Activated naive CD8-positive, alpha-beta T cell treated with anti-CD3 and anti-CD28 coated beads, Interleukin-2, amount 50 U/mL, for 24 hours (primary cell): ENCODE results near the gene TARS1.

ENCODE experiments used
- ATAC-seq: fragments of 150-1000 bp; cut with Tn5 transposase; one replicate; pipeline ENCODE4 v1.10.0; 2021
- DNase-seq: peaks from one replicate; pipeline ENCODE4 v3.0.0; 2021
- H3K27ac Mint-ChIP-seq: one replicate; pipeline ENCODE4 v1.8.0; 2021; ENCODE audit warnings: mild to moderate bottlenecking, mixed read lengths
- H3K27me3 Mint-ChIP-seq: one replicate; pipeline ENCODE4 v1.8.0; 2021; ENCODE audit warnings: mixed read lengths
- H3K36me3 Mint-ChIP-seq: one replicate; pipeline ENCODE4 v1.8.0; 2021; ENCODE audit warnings: low read depth, mixed read lengths
- H3K4me1 Mint-ChIP-seq: one replicate; pipeline ENCODE4 v1.8.0; 2021; ENCODE audit warnings: mixed read lengths
- H3K4me3 Mint-ChIP-seq: one replicate; pipeline ENCODE4 v1.8.0; 2021; ENCODE audit warnings: mild to moderate bottlenecking, moderate library complexity, mixed read lengths
- H3K9me3 Mint-ChIP-seq: one replicate; pipeline ENCODE4 v1.8.0; 2021; ENCODE audit warnings: mixed read lengths

TARS1 gene

GRCh38 chr5:33440482-33441240 lies at the start of gene TARS1:
Gene TARS1, plus strand, starts transcription at chr5:33440965. Its CDS starts 122 bp downstream, at chr5:33441087.
- H3K9me3 Mint-ChIP-seq, result no peaks in the 10 kb centered on the region
- no peaks in the 10 kb centered on the region for H3K27me3 Mint-ChIP-seq
- DNase-seq, result peak; percentile 93
- peaks cover 21% of the 10 kb centered on the region for H3K36me3 Mint-ChIP-seq
- no peak within 1 kb of the TSS for H3K4me3 Mint-ChIP-seq
- H3K4me1 Mint-ChIP-seq, result peaks cover 33% of the 10 kb centered on the region
- no peak within 1 kb of the TSS for H3K27ac Mint-ChIP-seq
- peak; percentile 97 for ATAC-seq

DNA sequence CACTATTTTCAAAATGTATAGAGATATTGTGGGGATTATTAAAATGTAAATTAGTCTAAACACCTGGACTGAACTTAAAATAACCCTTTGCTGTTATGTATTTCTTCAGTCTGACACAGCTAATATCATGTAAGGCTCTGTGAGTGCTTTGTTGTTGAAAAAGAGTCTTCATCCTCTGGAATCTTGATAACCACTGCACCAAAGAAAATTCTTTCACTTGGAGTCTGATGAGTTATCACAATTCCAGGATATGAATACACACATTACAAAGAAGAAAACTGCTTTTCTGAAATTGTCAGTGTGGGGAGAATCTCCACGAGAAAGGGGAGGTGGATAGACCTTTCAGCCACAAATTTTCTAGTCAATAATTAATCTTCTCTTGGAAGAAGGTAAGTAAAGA lies 42.3 kb upstream of the TARS1 start:
- Mint-ChIP-seq H3K4me3 (no peak overlapping the region), H3K27me3 (peaks cover 2% of the 10 kb centered on the region), H3K9me3 (peaks cover 7% of the 10 kb centered on the region), H3K27ac (no peak overlapping the region), H3K36me3 (no peaks in the 10 kb centered on the region), H3K4me1 (no peaks in the 10 kb centered on the region)
- no peak for DNase-seq
- no peak for ATAC-seq

DNA sequence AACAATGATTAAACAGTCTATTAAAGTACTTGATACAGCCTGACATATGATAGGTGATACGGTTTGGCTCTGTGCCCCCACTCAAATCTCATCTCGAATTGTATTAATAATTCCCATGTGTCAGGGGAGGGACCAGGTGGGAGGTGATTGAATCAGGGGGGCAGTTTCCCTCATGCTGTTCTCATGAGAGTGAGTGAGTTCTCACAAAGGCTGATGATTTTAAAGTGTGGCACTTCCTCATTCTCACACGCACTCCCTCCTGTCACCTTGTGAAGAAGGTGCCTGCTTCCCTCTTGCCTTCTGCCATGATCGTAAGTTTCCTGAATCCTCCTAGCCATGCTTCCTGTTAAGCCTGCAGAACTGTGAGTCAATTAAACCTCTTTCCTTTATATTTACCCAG lies 40.1 kb upstream of the TARS1 start:
- ATAC-seq (no peak), DNase-seq (no peak)
- H3K27ac Mint-ChIP-seq, result no peak overlapping the region
- H3K36me3 Mint-ChIP-seq, result no peaks in the 10 kb centered on the region
- H3K4me3 Mint-ChIP-seq, result no peak overlapping the region
- H3K4me1 Mint-ChIP-seq, result no peaks in the 10 kb centered on the region
- H3K9me3 Mint-ChIP-seq, result no peaks in the 10 kb centered on the region
- H3K27me3 Mint-ChIP-seq, result peaks cover 2% of the 10 kb centered on the region

DNA sequence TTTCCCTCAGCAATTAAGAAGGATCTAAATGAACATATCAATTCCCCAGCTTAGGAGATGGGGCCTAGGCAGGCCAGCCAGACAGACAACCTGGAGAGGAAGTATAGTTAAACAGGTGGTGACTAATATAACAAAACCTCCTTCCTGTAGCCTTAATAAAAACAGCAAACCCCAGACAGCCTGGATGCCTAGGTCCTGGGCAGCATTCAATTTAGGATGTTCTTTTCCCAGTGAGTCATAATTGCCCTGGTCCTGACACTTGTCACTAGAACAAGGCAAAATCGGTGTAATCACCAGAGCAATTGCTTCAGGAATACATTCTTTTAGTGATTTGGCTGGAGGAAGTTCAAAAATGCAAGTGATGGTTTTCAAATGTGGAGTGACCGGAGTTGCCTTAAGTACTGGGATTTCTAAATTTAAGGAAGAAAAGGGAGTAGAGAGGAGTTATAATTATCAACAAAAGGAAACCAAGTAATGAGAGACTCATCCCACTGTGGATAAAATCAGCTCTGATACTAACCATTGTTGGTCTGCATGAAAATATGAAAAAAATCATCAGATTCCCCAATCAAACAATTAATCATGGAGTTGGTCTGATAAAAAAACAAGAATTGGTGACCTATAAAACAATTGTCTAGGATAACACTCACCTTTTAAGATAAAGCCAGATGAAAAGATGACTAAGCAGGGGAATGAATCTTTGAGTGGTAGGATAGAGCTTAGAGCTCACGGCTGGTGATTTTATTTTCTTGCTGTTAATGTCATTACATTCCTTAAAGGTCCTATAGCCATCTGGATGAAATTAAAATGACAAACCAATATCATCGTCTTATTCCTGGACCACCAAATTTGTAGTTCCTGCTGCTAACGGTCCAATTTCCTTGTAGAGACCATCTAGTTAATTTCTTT lies 39.0 kb upstream of the TARS1 start:
- Mint-ChIP-seq H3K27me3 (peaks cover 2% of the 10 kb centered on the region), H3K27ac (no peak overlapping the region), H3K36me3 (no peaks in the 10 kb centered on the region), H3K4me1 (no peaks in the 10 kb centered on the region), H3K4me3 (no peak overlapping the region), H3K9me3 (no peaks in the 10 kb centered on the region)
- ATAC-seq (no peak), DNase-seq (no peak)

- H3K4me3 Mint-ChIP-seq, result no peak overlapping the region
- no peaks in the 10 kb centered on the region for H3K36me3 Mint-ChIP-seq
- H3K9me3 Mint-ChIP-seq, result no peaks in the 10 kb centered on the region
- H3K4me1 Mint-ChIP-seq, result no peaks in the 10 kb centered on the region
- no peak for ATAC-seq
- no peak overlapping the region for H3K27ac Mint-ChIP-seq
- DNase-seq, result no peak
- H3K27me3 Mint-ChIP-seq, result peaks cover 2% of the 10 kb centered on the region
Observed at GRCh38 chr5:33403187-33403586, 37.6 kb upstream of the TARS1 start.

GRCh38 chr5:33408816-33409215 lies 31.9 kb upstream of the TARS1 start:
- DNase-seq (no peak), ATAC-seq (no peak)
- Mint-ChIP-seq H3K9me3 (no peaks in the 10 kb centered on the region), H3K27ac (no peak overlapping the region), H3K36me3 (no peaks in the 10 kb centered on the region), H3K4me3 (no peak overlapping the region), H3K4me1 (no peaks in the 10 kb centered on the region), H3K27me3 (peaks cover 6% of the 10 kb centered on the region)

- no peaks in the 10 kb centered on the region for H3K4me1 Mint-ChIP-seq
- no peaks in the 10 kb centered on the region for H3K9me3 Mint-ChIP-seq
- H3K27me3 Mint-ChIP-seq, result peaks cover 6% of the 10 kb centered on the region
- H3K4me3 Mint-ChIP-seq, result no peak overlapping the region
- DNase-seq (no peak), ATAC-seq (no peak)
- no peaks in the 10 kb centered on the region for H3K36me3 Mint-ChIP-seq
- H3K27ac Mint-ChIP-seq, result no peak overlapping the region
Observed at GRCh38 chr5:33409435-33410170, 31.2 kb upstream of the TARS1 start.

DNA sequence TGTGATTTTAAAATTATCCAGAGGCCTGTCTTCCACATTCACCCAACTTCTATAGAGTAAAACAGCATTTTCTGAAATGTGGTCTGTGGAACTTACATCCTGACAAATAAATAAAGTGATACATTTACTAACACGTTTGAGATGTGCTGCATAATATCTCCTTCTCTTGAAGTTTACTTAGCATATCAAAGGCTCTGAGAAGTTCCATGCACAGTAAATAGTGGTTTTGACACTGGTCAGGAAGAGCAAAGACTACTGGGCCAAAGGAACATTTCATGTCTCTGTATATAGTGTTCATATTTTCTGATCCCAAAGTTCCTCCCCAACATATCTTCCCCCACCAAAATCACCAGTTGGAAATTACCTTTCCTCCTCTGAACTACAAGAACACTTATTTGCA lies 30.5 kb upstream of the TARS1 start:
- no peak overlapping the region for H3K4me3 Mint-ChIP-seq
- peaks cover 9% of the 10 kb centered on the region for H3K27me3 Mint-ChIP-seq
- no peak for ATAC-seq
- H3K9me3 Mint-ChIP-seq, result no peaks in the 10 kb centered on the region
- no peaks in the 10 kb centered on the region for H3K36me3 Mint-ChIP-seq
- no peak overlapping the region for H3K27ac Mint-ChIP-seq
- no peak for DNase-seq
- H3K4me1 Mint-ChIP-seq, result no peaks in the 10 kb centered on the region

DNA sequence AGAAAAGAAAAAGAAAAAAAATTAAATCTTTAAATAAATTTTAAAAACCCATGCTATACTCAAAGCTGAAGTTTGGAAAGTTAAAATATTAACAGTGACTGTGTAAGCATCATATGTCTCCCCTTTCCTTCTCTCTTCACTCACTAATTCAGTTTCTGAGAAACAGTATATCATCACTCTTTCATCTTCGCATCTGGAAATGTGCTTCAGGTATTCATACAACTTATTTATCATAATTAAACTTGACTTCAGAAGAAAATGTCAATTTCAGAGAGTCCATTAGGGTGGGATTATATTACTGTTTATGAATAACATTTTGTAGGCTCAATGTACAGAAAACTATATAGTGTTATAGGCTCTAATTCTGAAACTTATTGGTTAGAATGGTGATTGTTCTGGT lies 29.3 kb upstream of the TARS1 start:
- Mint-ChIP-seq H3K4me1 (no peaks in the 10 kb centered on the region), H3K9me3 (no peaks in the 10 kb centered on the region), H3K27me3 (peaks cover 9% of the 10 kb centered on the region), H3K4me3 (no peak overlapping the region), H3K36me3 (no peaks in the 10 kb centered on the region), H3K27ac (no peak overlapping the region)
- ATAC-seq (no peak), DNase-seq (no peak)

DNA sequence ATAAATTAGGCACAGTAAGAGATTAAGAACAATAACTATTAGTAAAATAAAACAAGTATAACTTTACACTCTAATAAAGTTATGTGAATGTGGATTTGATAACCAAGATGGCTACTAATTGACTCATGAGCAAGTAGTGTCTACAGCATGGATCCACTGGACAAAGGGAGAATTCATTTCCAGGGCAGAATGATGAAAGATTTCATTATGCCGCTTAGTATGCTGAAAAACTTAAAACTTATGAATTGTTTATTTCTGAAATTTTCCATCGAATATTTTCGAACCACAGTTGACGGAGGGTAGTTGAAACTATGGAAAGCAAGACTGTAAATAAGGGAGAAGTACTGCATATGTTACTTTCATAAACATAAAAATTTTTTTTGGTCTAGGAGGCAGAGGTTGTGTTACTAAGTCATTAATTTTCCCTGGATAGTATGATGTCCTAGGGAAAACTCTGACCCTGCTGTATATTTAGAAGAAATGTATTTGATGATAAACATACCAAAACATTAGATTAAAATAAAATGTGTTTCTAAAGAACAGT lies 24.9 kb upstream of the TARS1 start:
- H3K27me3 Mint-ChIP-seq, result peaks cover 13% of the 10 kb centered on the region
- H3K9me3 Mint-ChIP-seq, result no peaks in the 10 kb centered on the region
- H3K36me3 Mint-ChIP-seq, result no peaks in the 10 kb centered on the region
- no peaks in the 10 kb centered on the region for H3K4me1 Mint-ChIP-seq
- DNase-seq (no peak), ATAC-seq (no peak)
- H3K4me3 Mint-ChIP-seq, result no peak overlapping the region
- H3K27ac Mint-ChIP-seq, result no peak overlapping the region

DNA sequence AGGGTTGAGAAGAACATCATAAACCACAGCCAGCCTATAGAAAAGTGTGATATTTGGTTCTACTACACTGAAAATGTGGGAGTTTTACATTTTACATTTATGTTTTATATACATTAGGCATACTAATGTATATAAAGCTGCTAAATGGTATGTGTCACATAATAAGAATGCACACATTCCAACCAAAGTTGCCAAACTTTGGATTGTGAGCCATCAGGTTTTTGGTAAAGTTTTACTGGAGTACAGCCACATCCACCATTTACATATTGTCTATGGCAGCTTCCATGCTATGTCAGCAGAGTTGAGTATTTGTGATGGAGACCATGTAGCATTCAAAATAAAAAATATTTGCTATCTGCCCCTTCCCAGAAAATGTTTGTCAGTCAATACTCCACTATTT lies 23.1 kb upstream of the TARS1 start:
- Mint-ChIP-seq H3K4me3 (no peak overlapping the region), H3K27ac (no peak overlapping the region), H3K4me1 (no peaks in the 10 kb centered on the region), H3K27me3 (peaks cover 13% of the 10 kb centered on the region), H3K9me3 (no peaks in the 10 kb centered on the region), H3K36me3 (no peaks in the 10 kb centered on the region)
- ATAC-seq (no peak), DNase-seq (no peak)

DNA sequence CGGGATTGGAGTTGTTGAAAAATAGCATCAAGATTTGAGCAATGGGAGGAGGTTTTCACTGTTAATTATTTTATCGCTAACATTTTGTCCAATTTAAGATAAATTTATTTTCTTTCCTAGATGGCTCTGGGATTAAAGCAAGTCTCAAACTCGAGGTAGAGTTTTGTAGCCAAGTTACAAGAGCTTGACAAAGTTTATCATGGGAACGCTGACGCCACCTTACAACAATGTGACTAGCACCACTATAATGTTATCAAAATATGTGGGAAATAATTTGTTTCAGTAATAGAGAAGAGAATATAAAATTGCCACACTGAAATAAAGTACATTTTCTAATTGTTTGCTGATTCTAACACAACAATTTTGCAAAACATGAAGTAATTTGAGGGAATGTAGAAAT lies 19.8 kb upstream of the TARS1 start:
- H3K9me3 Mint-ChIP-seq, result no peaks in the 10 kb centered on the region
- no peak overlapping the region for H3K4me3 Mint-ChIP-seq
- peaks cover 4% of the 10 kb centered on the region for H3K27me3 Mint-ChIP-seq
- H3K27ac Mint-ChIP-seq, result no peak overlapping the region
- no peak for ATAC-seq
- DNase-seq, result no peak
- no peaks in the 10 kb centered on the region for H3K36me3 Mint-ChIP-seq
- no peaks in the 10 kb centered on the region for H3K4me1 Mint-ChIP-seq

DNA sequence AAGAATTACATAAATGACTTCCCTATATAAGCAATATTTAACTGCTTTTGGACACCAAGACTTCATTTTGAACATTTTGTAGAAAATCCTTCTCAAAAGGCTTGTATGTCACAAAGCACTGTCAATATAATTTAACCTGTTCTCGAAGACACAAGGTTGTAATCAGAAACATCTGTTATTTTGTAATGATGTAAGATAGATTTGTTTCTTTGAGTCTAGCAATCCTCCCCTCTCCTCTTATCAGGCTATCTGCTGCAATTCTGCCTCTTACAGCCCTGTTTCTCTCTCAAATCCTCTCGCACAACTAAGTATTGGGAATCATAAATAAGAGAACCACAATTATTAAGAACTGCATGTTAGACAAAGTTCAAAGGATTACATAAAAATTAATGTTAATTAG lies 18.6 kb upstream of the TARS1 start:
- H3K4me3 Mint-ChIP-seq, result no peak overlapping the region
- ATAC-seq (no peak), DNase-seq (no peak)
- no peaks in the 10 kb centered on the region for H3K4me1 Mint-ChIP-seq
- peaks cover 7% of the 10 kb centered on the region for H3K27me3 Mint-ChIP-seq
- H3K9me3 Mint-ChIP-seq, result no peaks in the 10 kb centered on the region
- no peaks in the 10 kb centered on the region for H3K36me3 Mint-ChIP-seq
- H3K27ac Mint-ChIP-seq, result no peak overlapping the region

- DNase-seq, result no peak
- H3K36me3 Mint-ChIP-seq, result no peaks in the 10 kb centered on the region
Observed at GRCh38 chr5:33423018-33423630, 17.6 kb upstream of the TARS1 start.

More at GRCh38 chr5:33423018-33423630, 17.6 kb upstream of the TARS1 start:
- H3K4me1 Mint-ChIP-seq, result no peaks in the 10 kb centered on the region
- peaks cover 12% of the 10 kb centered on the region for H3K27me3 Mint-ChIP-seq
- H3K27ac Mint-ChIP-seq, result no peak overlapping the region
- no peak overlapping the region for H3K4me3 Mint-ChIP-seq
- H3K9me3 Mint-ChIP-seq, result no peaks in the 10 kb centered on the region
- ATAC-seq, result no peak
